ENCODE results near the gene RTKN.

The RTKN gene

GRCh38 chr2:74375838-74376237 lies 65.9 kb downstream of the RTKN start:
- no peak for DNase-seq (ENCODE audit: low spot score)

All from putamen (tissue), 1 donor.